Myocyte (in vitro differentiated cells): Measurements from ENCODE around the gene CDHR1. TPM values are rescaled to one million over a fixed set of nuclear protein-coding genes. Genes with fewer than 3 reads are reported as not detected.

Experiments used
- DNase-seq: peaks from one replicate; pipeline ENCODE4 v3.0.0-alpha.2; 2012; ENCODE audit warnings: low read depth
- total RNA-seq: library from RNA; depleted of rRNA; stranded (reverse); fragments of >200 nt; gene quantifications from 2 replicates; pipeline ENCODE4 v1.2.3, GENCODE V29; 2014

CDHR1 gene
- total RNA-seq, 1 donor from 2014 or later = 0.86 TPM

- no peak for DNase-seq
Observed at GRCh38 chr10:84226616-84227015, 32.3 kb downstream of the CDHR1 start.

GRCh38 chr10:84227810-84228209 lies 33.5 kb downstream of the CDHR1 start:
- DNase-seq = no peak

- no peak for DNase-seq
Observed at GRCh38 chr10:84230359-84230758, 36.0 kb downstream of the CDHR1 start.

GRCh38 chr10:84232376-84232775 lies 38.0 kb downstream of the CDHR1 start:
- DNase-seq = no peak

- no peak for DNase-seq
Observed at GRCh38 chr10:84233940-84234339, 39.6 kb downstream of the CDHR1 start.

GRCh38 chr10:84234479-84234878 lies 40.1 kb downstream of the CDHR1 start:
- DNase-seq = no peak

- DNase-seq = no peak
Observed at GRCh38 chr10:84235096-84235495, 40.8 kb downstream of the CDHR1 start.

GRCh38 chr10:84236807-84237198 lies 42.5 kb downstream of the CDHR1 start:
- no peak for DNase-seq

GRCh38 chr10:84237199-84238051 lies 43.1 kb downstream of the CDHR1 start:
- no peak for DNase-seq

- no peak for DNase-seq
Observed at GRCh38 chr10:84238909-84239308, 44.6 kb downstream of the CDHR1 start.

- no peak for DNase-seq
Observed at GRCh38 chr10:84241185-84241790, 47.0 kb downstream of the CDHR1 start, which contains the start of gene LRIT1. LRIT1 (minus strand) TSS chr10:84241546; CDS start chr10:84241439, 107 bp downstream.

GRCh38 chr10:84243759-84244158 lies 49.4 kb downstream of the CDHR1 start:
- DNase-seq = no peak

- DNase-seq = peak; percentile 88
Observed at GRCh38 chr10:84244651-84245270, 50.4 kb downstream of the CDHR1 start, which contains the start of gene RGR. RGR (plus strand) TSS chr10:84245053; CDS start chr10:84245091, 38 bp downstream.

- no peak for DNase-seq
Observed at GRCh38 chr10:84247496-84247895, 53.2 kb downstream of the CDHR1 start.

GRCh38 chr10:84248794-84249193 lies 54.5 kb downstream of the CDHR1 start:
- DNase-seq = no peak

- no peak for DNase-seq
Observed at GRCh38 chr10:84254552-84255478, 60.5 kb downstream of the CDHR1 start.

- peak; percentile 65 for DNase-seq
Observed at GRCh38 chr10:84256510-84257342, 62.4 kb downstream of the CDHR1 start.

- no peak for DNase-seq
Observed at GRCh38 chr10:84257343-84258020, 63.1 kb downstream of the CDHR1 start.

GRCh38 chr10:84258034-84258695 lies 63.8 kb downstream of the CDHR1 start:
- no peak for DNase-seq
